Chondrocyte (in vitro differentiated cells): ENCODE data around the gene AK5. TPM values are rescaled to one million over a fixed set of nuclear protein-coding genes. Genes with fewer than 3 reads are reported as not detected.
A peak's percentile ranks its signal among the peaks of the same experiment; 100 is the strongest.

Experiments used
- DNase-seq: peaks from one replicate; pipeline ENCODE4 v3.0.0; 2021; ENCODE audit warnings: mixed read lengths, low spot score
- H3K27ac Mint-ChIP-seq: one replicate; pipeline ENCODE4 v1.8.0; 2021; ENCODE audit warnings: mild to moderate bottlenecking, moderate library complexity, mixed read lengths; ENCODE audit not compliant: unreplicated experiment
- H3K27me3 Mint-ChIP-seq: 2 replicates; pipeline ENCODE4 v1.8.0; 2021; ENCODE audit warnings: low read depth, mixed read lengths
- H3K36me3 Mint-ChIP-seq: 2 replicates; pipeline ENCODE4 v1.8.0; 2021; ENCODE audit warnings: low read depth, mixed read lengths
- H3K4me1 Mint-ChIP-seq: 2 replicates; pipeline ENCODE4 v1.8.0; 2021; ENCODE audit warnings: low read depth, mild to moderate bottlenecking, mixed read lengths
- H3K4me3 Mint-ChIP-seq: one replicate; pipeline ENCODE4 v1.8.0; 2021; ENCODE audit warnings: mild to moderate bottlenecking, moderate library complexity, mixed read lengths; ENCODE audit not compliant: unreplicated experiment
- H3K9me3 Mint-ChIP-seq: 2 replicates; pipeline ENCODE4 v1.8.0; 2021; ENCODE audit warnings: low read depth, mixed read lengths
- total RNA-seq: library from RNA; stranded (reverse); gene quantifications from 3 replicates; pipeline ENCODE4 v1.2.1, GENCODE V29; 2021
- TF ChIP-seq, protein P1 (sequence below): fragments of 200-600 bp; sonication (generic); IDR thresholded peaks from 2 replicates; pipeline ENCODE4 v1.5.0; 2021; ENCODE audit warnings: antibody characterized with exemption, mild to moderate bottlenecking, moderate library complexity

The AK5 gene
- total RNA-seq, 1 donor from 2014 or later, result 6.2 TPM

DNA sequence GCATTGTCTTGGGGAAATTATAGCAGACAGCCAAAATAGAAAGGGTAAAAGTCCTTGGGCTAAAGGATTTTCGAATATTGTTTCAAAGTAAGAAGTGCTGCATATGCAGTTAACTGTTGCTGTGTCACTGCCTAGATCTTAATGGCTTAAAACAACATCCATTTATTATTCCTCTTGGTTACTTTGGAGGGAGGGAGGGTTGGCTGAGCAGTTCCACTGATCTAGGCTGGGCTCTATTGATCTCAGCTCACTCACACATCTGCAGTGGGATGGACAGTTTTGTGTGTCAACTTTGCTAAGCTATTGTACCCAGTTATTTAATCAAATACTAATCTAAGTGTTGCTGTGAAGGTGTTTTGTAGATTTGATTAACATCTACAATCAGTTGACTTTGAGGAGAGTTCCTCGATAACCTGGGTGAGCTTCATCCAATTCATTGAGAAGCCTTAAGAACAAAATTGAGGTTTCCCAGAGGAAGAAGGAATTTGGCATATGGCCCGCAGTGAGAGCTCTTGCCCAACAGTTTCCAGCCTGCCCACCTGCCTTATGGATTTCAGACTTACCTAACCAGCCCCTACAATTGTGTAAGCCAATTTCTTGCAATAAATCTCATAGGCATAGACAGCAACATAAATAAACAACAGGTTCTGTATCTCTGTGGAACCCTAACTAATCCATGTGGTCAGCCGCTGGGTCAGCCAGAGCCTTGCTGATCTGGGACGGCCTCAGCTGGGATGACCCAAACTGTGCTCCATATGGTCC, 187.3 kb downstream of the AK5 start:
- TF ChIP-seq, protein P1, sequence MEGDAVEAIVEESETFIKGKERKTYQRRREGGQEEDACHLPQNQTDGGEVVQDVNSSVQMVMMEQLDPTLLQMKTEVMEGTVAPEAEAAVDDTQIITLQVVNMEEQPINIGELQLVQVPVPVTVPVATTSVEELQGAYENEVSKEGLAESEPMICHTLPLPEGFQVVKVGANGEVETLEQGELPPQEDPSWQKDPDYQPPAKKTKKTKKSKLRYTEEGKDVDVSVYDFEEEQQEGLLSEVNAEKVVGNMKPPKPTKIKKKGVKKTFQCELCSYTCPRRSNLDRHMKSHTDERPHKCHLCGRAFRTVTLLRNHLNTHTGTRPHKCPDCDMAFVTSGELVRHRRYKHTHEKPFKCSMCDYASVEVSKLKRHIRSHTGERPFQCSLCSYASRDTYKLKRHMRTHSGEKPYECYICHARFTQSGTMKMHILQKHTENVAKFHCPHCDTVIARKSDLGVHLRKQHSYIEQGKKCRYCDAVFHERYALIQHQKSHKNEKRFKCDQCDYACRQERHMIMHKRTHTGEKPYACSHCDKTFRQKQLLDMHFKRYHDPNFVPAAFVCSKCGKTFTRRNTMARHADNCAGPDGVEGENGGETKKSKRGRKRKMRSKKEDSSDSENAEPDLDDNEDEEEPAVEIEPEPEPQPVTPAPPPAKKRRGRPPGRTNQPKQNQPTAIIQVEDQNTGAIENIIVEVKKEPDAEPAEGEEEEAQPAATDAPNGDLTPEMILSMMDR, result no peak
- Mint-ChIP-seq H3K36me3 (no peaks in the 10 kb centered on the region), H3K4me1 (peaks cover 19% of the 10 kb centered on the region), H3K27ac (peak overlapping the region; percentile 23), H3K27me3 (no peaks in the 10 kb centered on the region), H3K9me3 (peaks cover 3% of the 10 kb centered on the region), H3K4me3 (no peak overlapping the region)
- no peak for DNase-seq

DNA sequence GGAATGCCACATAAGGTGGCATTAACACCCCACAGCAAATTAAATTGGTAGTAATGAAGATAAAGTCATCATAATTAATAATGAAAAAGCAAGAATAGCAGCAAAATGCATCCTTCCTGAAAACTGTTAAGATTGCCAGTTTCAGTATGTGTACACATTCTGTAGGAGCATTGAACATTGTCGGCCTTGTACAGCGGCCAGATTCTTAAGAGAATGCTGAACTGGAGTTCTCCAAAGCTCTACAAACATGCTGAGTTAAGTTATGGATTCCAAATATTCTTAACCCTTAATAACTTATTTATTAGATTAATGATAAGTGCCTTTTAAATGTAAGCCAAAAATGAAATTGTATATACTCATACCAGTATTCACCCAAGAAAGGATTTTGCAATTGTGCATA, 189.9 kb downstream of the AK5 start:
- H3K4me1 Mint-ChIP-seq, result peaks cover 19% of the 10 kb centered on the region
- TF ChIP-seq, protein P1, result no peak
- H3K36me3 Mint-ChIP-seq, result no peaks in the 10 kb centered on the region
- peaks cover 3% of the 10 kb centered on the region for H3K9me3 Mint-ChIP-seq
- no peak for DNase-seq
- no peaks in the 10 kb centered on the region for H3K27me3 Mint-ChIP-seq
- no peak overlapping the region for H3K27ac Mint-ChIP-seq
- H3K4me3 Mint-ChIP-seq, result no peak overlapping the region

DNA sequence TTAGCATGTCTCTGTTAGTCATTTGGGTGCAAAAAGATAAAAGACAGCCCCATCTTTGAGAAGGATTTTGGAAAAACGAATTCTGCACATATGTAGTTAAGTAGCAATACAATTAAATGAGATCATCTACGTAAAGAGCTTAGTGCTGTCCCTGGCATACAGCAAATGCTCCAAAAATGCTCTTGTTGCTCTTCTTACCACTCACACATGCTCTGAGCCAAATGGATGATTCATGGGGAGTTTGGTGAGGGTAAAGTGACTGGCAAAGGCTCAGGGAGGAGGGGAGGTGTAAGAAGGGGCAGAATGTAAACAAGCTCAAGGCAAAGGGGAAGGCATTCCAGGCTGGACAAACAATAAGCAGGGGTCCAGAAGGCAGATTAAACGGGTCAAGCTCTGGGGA, 191.9 kb downstream of the AK5 start:
- no peaks in the 10 kb centered on the region for H3K27me3 Mint-ChIP-seq
- H3K4me3 Mint-ChIP-seq, result no peak overlapping the region
- H3K27ac Mint-ChIP-seq, result no peak overlapping the region
- TF ChIP-seq, protein P1, result no peak
- H3K36me3 Mint-ChIP-seq, result no peaks in the 10 kb centered on the region
- H3K9me3 Mint-ChIP-seq, result peaks cover 3% of the 10 kb centered on the region
- H3K4me1 Mint-ChIP-seq, result peaks cover 13% of the 10 kb centered on the region
- no peak for DNase-seq

DNA sequence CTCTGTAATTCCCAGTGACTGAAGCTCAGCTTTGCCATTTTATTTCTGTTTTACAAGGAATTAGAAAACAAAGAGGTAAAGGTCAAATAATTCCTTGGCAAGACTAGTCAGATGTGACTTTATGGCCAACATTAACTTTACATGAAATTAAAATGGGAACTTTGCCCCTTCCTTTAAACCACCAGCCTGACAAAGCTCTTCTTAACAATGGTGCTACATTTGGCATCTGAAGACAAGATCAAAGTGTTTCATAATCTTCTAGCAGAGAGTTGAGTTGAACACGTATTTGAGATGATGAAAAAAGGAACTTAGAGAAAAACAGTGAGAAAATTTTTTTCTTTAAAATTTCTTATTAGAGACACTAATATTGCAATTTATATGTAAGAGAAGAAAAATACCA, 193.8 kb downstream of the AK5 start:
- no peak overlapping the region for H3K27ac Mint-ChIP-seq
- DNase-seq, result no peak

DNA sequence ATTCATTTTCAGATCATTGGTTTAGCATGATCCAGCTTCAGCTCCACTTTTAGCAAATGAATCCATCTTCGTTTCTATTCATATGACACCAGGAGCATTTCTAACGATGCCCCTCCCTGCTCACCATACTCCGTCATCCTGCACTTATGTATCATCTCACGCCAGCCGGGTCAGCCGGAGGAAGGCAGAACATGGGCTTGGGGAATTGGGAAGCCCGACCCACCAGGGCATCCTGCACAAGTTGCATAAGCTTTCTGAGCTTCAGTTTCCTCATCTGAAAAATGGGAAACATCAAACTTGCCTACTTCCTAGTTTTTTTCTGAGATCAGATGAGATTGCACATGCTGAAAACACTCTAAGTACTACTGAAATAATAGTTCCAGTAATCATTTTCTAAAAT, 194.7 kb downstream of the AK5 start:
- Mint-ChIP-seq H3K36me3 (no peaks in the 10 kb centered on the region), H3K4me1 (peaks cover 4% of the 10 kb centered on the region), H3K9me3 (peaks cover 3% of the 10 kb centered on the region), H3K27me3 (no peaks in the 10 kb centered on the region), H3K4me3 (no peak overlapping the region), H3K27ac (no peak overlapping the region)
- TF ChIP-seq, protein P1, result no peak
- DNase-seq, result no peak

More for the DNA sequence above, 193.8 kb downstream of the AK5 start:
- no peaks in the 10 kb centered on the region for H3K27me3 Mint-ChIP-seq
- no peaks in the 10 kb centered on the region for H3K36me3 Mint-ChIP-seq
- peaks cover 4% of the 10 kb centered on the region for H3K4me1 Mint-ChIP-seq
- no peak overlapping the region for H3K4me3 Mint-ChIP-seq
- H3K9me3 Mint-ChIP-seq, result peaks cover 3% of the 10 kb centered on the region
- TF ChIP-seq, protein P1, result no peak
